ENCODE measurements around the gene ATN1.
A peak's percentile ranks its signal among the peaks of the same experiment; 100 is the strongest.

ATN1 gene

DNA sequence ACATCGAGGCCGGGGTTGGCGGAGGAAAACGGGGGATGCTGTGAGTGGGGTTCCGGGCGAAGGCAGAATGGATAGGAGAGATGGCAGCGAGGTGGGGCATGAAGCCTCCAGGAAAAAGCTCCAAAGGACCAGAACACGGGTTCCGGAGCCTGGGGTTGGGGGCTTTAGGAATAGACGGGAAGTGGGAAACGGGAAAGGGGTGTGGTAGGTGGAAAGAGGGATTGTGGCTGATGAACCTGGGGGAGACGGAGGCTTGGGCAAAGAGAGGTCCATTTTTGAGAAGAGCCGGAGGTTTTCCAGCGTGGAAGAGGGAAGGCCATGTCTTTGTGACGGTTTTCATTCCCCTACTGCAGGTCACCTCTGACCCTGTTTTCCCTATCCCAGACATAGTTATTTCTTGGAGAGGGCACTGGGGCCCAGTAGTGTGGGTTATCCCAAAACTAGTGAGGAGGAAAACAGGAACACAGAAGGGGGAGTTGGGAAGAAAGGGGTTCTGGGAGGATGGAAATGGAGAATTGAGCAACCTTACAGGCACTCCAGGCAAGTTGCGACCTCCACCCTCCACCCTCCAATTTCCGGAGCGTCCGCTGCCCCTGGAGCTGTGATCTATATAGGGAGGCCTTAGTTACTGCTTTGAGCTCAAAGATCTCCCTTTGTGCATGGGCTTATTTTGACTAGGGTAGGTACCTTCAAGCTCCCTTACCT is 1.1 kb downstream of the ATN1 start:
- peak in 1 of 2 experiments; percentile 40 for DNase-seq

DNA sequence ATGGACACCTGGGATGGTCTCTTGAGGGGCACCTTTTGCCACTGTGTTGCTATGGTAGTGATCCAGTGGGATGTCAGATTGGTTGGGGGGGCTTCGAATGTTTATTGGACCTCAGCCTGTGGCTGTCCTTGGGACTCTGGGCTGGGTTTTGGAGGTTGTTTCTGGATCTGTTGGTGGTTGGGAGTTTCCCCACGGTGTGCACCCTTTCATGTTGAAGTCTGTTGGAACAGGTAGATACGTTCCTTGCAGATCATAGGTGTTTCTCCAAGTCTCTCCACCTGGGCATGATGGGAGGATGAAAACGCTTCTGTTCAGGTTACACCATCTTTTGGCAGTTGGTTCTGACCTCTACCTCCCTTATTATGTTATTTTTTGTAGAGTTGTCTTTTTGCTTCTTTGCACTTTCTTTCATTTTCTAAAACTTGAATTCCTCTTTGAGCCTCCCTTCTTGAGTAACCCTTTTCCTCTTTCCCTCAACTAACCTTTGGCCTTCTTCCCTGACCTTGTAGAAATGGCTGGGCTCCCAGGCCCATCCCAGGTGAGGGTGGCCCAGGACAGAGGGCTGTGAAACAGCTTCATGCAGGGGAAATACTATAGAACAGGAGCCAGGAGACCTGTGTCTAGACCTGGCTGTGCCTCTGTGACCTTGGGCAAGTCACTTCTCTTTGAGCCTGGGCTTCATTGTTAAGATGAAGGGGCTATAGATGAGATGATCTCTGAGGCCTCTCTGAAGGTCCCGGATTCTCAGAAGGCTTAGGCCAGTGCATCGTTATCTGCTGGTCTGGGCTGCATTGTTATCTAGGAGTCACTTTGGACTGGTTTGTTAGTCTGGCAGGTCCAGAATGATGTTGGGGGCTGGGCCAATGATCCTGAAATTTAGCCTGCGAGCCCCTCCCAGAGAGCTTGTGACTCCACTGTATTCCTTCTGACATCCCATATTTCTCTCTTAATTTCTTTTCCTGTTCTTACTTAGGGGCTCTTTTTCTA is 2.0 kb downstream of the ATN1 start:
- no peak for DNase-seq

DNA sequence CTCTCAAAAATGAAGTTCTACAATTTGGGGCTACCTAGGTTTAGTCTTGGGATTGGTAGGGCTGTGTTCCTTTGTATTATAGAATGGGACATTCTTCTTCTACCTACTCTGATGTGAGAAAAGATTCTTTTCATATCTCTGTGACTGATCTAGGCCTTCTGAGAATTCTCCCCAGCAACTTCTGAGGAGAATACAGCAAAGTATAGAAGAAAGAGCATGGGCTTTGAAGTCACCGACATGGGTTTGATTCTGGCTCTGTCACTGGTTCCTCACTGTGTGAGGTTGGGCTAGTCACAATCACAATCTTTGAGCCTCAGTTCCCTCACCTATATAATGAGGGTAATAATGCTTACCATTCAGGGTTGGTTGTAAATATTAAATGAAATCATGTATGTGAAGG is 5.0 kb downstream of the ATN1 start:
- no peak for DNase-seq

DNA sequence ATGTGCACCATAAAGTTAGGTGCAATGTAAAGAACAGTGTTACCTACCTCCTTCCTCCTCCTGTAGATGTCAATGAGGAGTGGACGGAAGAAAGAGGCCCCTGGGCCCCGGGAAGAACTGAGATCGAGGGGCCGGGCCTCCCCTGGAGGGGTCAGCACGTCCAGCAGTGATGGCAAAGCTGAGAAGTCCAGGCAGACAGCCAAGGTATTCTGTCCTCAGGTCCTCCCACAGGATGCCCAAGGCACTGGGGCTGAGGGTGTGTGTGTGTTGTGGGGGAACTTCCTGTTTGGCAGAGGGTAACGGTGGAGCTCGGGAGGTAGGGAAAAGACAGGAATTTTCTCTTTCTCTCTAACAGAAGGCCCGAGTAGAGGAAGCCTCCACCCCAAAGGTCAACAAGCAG is 6.4 kb downstream of the ATN1 start:
- no peak for DNase-seq

DNA sequence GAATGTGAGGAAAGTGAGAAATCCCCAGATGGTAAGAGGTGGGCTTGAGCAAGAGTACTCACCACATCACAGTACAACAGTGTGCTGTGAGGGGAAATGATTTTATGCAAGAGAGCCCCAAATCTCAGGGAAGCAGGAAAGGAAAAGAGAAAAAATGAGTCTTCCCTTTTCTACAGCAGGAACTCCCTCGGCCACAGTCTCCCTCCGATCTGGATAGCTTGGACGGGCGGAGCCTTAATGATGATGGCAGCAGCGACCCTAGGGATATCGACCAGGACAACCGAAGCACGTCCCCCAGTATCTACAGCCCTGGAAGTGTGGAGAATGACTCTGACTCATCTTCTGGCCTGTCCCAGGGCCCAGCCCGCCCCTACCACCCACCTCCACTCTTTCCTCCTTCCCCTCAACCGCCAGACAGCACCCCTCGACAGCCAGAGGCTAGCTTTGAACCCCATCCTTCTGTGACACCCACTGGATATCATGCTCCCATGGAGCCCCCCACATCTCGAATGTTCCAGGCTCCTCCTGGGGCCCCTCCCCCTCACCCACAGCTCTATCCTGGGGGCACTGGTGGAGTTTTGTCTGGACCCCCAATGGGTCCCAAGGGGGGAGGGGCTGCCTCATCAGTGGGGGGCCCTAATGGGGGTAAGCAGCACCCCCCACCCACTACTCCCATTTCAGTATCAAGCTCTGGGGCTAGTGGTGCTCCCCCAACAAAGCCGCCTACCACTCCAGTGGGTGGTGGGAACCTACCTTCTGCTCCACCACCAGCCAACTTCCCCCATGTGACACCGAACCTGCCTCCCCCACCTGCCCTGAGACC is 7.8 kb downstream of the ATN1 start:
- DNase-seq = no peak

DNA sequence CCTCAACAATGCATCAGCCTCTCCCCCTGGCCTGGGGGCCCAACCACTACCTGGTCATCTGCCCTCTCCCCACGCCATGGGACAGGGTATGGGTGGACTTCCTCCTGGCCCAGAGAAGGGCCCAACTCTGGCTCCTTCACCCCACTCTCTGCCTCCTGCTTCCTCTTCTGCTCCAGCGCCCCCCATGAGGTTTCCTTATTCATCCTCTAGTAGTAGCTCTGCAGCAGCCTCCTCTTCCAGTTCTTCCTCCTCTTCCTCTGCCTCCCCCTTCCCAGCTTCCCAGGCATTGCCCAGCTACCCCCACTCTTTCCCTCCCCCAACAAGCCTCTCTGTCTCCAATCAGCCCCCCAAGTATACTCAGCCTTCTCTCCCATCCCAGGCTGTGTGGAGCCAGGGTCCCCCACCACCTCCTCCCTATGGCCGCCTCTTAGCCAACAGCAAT is 8.5 kb downstream of the ATN1 start:
- DNase-seq = no peak

DNA sequence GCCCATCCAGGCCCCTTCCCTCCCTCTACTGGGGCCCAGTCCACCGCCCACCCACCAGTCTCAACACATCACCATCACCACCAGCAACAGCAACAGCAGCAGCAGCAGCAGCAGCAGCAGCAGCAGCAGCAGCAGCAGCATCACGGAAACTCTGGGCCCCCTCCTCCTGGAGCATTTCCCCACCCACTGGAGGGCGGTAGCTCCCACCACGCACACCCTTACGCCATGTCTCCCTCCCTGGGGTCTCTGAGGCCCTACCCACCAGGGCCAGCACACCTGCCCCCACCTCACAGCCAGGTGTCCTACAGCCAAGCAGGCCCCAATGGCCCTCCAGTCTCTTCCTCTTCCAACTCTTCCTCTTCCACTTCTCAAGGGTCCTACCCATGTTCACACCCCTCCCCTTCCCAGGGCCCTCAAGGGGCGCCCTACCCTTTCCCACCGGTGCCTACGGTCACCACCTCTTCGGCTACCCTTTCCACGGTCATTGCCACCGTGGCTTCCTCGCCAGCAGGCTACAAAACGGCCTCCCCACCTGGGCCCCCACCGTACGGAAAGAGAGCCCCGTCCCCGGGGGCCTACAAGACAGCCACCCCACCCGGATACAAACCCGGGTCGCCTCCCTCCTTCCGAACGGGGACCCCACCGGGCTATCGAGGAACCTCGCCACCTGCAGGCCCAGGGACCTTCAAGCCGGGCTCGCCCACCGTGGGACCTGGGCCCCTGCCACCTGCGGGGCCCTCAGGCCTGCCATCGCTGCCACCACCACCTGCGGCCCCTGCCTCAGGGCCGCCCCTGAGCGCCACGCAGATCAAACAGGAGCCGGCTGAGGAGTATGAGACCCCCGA is 9.1 kb downstream of the ATN1 start:
- peak; percentile 66 to 78 for DNase-seq

DNA sequence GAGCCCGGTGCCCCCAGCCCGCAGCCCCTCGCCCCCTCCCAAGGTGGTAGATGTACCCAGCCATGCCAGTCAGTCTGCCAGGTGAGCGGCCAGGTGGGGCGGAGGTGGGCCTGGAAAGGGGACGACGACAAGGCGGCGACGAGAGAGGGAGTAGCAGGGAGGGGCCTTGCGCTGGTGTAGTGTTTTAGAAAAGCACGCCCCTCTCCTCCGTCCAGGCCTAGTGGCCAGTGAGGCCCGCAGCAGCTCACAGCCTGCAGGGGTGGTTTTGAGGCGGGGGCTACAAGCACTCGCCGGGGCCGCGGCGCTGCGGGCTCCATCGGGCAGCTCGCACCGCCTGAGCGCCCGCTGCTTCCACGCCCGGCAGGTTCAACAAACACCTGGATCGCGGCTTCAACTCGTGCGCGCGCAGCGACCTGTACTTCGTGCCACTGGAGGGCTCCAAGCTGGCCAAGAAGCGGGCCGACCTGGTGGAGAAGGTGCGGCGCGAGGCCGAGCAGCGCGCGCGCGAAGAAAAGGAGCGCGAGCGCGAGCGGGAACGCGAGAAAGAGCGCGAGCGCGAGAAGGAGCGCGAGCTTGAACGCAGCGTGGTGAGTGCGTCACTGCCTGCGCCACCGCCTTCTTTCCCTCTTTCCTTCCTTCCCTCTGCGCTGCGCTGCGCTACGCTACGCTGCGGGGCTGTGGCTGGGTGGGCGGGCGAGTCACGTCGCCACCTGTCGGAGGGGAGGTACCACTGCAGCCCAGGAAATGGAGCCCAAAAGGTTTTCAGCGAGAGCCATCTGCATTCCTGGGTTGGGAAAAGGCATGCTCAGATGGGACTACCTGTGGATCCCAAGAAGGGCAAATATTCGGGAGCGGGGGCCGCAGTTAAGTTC is 10.0 kb downstream of the ATN1 start:
- peak; percentile 93 to 94 for DNase-seq

DNA sequence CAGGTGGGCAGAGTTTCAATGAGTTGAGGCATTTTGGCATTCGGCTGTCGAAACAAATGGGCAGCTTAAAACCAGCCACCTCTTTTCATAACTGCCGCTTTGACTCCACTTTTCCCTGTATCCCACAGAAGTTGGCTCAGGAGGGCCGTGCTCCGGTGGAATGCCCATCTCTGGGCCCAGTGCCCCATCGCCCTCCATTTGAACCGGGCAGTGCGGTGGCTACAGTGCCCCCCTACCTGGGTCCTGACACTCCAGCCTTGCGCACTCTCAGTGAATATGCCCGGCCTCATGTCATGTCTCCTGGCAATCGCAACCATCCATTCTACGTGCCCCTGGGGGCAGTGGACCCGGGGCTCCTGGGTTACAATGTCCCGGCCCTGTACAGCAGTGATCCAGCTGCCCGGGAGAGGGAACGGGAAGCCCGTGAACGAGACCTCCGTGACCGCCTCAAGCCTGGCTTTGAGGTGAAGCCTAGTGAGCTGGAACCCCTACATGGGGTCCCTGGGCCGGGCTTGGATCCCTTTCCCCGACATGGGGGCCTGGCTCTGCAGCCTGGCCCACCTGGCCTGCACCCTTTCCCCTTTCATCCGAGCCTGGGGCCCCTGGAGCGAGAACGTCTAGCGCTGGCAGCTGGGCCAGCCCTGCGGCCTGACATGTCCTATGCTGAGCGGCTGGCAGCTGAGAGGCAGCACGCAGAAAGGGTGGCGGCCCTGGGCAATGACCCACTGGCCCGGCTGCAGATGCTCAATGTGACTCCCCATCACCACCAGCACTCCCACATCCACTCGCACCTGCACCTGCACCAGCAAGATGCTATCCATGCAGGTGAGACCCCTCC is 10.8 kb downstream of the ATN1 start:
- DNase-seq = no peak

DNA sequence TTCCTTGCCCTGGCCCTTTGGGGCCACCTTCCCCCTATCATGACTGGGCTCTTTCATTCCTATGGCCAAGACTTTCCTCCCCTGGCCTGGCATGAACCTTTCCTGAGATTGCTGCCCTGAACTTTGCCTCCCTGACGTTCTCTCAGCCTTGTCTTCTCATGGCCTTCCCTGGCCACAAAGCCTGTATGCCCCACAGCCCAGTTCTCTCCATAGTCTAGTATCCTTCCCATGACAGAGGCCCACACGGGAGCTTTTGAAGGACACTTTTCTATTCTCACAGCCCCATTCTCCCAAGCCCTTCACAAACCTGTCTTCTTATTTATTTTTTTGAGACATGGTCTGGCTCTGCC is 11.4 kb downstream of the ATN1 start:
- DNase-seq = no peak

DNA sequence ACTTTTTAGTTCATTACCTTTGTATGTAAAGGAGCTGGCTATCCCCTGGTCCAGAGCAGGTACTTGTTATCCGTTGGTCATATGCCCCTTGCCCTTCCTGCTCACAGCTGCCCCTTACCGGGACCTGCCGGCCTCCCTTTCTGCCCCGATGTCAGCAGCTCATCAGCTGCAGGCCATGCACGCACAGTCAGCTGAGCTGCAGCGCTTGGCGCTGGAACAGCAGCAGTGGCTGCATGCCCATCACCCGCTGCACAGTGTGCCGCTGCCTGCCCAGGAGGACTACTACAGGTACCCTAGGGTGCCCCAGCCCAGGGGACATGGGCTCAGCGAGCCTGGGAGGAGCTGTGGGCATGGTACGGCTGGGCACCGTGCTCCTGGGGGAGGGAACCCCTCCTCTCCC is 13.5 kb downstream of the ATN1 start:
- DNase-seq = no peak

DNA sequence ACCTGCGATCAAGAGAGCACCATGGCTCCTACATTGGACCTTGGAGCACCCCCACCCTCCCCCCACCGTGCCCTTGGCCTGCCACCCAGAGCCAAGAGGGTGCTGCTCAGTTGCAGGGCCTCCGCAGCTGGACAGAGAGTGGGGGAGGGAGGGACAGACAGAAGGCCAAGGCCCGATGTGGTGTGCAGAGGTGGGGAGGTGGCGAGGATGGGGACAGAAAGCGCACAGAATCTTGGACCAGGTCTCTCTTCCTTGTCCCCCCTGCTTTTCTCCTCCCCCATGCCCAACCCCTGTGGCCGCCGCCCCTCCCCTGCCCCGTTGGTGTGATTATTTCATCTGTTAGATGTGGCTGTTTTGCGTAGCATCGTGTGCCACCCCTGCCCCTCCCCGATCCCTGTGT is 14.0 kb downstream of the ATN1 start:
- no peak for DNase-seq

DNA sequence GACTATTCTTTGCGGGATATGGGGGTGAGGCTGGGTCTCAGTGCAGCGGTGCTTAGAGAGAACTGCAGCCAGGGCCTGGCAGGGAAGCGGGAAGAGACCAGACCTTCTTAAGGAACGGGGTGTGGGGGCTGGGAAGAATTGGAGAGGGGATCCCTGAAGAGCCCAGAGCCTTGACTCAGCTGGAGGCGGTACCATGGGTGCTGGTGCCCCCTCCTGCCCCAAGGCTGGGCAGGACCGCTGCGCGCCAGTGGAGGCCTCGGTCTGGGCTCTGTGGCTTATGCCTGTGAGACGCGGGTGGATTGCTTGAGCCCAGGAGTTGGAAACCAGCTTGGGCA is 14.5 kb downstream of the ATN1 start:
- DNase-seq = no peak

DNA sequence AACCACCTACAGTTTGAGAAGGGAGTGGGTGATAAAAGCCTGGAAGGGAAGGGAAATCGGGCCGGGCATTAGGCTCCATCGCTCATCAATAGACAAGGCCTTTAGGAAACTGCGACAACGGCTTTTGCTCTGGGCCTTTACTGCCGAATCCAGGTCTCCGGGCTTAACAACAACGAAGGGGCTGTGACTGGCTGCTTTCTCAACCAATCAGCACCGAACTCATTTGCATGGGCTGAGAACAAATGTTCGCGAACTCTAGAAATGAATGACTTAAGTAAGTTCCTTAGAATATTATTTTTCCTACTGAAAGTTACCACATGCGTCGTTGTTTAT is 15.6 kb downstream of the ATN1 start:
- DNase-seq = peak; percentile 74 to 82

DNA sequence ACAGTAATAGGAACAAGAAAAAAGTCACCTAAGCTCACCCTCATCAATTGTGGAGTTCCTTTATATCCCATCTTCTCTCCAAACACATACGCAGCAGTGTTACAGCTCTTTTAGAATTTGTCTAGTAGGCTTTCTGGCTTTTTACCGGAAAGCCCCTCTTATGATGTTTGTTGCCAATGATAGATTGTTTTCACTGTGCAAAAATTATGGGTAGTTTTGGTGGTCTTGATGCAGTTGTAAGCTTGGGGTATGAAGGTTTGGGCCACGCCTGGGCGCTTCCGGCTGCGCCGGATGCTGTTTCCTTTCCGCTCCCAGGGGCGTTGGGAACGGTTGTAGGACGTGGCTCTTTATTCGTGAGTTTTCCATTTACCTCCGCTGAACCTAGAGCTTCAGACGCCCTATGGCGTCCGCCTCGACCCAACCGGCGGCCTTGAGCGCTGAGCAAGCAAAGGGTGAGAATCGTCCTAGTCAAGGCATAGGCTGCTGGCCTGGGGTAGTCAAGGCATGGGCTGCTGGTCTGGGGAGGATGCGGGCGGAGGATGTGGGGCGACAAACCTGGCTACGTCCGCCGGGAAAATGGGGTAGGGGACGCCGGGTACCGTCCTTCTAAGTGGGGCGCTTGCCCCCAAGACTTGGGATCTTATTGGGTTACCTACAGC is 16.1 kb downstream of the ATN1 start, which contains the start of the genes C12orf57 and RNU7-1:
Gene C12orf57, plus strand, starts transcription at position 301 of the 659 bp plus-strand sequence. Its CDS starts 100 bp downstream, at position 401.
Gene RNU7-1, plus strand, starts transcription at position 95 of the 659 bp plus-strand sequence.
- DNase-seq = peak; percentile 89 to 90

DNA sequence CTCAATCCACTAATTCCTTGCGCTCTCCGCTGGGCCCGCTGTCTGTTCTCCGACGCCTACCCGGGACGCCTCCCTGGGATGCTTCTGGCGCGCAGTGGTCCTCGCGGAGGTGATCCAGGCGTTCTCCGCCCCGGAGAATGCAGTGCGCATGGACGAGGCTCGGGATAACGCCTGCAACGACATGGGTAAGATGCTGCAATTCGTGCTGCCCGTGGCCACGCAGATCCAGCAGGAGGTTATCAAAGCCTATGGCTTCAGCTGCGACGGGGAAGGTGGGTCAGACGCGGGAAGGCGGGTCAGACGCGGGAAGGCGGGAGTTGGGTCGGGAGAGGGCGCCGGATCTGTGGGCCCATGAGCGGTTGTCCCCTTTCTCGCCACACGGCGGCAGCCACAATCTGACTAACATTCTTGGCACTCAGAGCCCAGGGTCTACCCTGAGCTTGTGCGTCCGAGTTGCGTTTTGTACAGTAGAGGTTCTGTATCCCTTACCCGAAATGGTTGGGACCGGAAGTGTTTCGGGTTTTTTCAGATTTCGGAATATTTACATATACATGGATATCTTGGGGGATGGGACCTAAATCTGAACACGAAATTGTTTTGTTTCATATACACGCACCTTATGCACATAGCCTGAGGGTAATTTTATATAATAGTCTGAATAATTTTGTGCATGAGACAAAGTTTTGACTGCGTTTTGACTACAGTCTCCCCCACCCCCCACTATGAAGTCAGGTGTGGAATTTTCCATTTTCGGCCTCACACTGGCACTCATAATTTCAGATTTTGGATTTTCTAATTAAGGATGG is 16.8 kb downstream of the ATN1 start:
- DNase-seq = peak; percentile 92 to 94

DNA sequence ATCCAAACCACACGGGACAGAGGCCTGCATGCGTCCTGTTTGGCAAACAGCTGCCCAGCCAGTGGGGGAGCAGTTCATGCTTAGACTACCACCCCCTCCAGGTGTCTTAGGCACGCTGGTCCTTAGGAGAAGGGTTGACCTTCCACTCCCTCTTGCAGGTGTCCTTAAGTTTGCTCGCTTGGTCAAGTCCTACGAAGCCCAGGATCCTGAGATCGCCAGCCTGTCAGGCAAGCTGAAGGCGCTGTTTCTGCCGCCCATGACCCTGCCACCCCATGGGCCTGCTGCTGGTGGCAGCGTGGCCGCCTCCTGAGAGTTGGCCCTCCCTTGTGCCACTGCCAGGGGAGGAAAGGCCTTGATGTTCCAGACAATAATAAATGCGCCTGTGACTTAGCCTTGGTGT is 17.9 kb downstream of the ATN1 start:
- DNase-seq = peak in 1 of 2 experiments; percentile 48

DNA sequence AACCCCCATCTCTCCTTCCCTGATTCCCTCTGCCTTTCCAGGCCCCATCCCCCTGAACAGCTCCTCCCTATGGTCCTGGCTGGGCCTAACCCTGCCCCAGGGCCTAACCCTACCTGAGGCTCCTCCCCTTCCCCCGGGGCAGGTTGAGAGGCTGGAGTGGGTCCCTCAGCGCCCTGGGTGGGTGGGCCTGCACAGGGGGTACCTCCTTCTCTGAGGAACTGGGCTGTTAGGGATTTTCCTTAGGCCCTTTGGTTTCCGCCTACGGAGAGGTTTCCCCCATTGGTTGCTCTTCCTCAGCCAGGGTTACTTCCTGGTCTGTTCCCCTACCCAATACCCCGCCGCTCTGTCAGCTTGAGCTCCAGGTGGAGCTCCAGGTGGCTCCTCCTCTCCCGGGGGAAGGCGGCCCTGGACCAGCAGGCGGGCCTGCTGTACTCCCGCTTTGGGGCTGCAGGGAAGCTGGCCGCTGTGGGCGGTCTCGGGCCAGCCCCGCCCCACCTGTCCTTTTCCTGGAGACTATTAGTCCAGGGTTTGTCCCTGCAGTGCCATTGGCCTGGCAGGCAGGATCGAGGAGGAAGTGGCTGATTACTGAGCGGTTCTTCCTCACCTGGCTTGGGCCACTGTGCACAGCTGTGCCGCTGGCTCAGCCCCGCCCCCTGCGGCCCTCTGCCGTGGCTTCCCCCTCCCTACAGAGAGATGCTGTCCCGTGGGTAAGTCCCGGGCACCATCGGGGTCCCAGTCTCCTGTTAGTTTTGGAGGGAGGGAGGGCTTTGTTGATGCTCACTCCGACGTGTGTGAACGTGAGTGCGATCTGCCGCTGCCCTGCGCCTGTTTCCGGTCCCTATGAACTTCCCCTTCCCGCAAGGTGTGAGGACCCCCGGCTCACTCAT is 18.5 kb downstream of the ATN1 start:
- peak; percentile 72 to 80 for DNase-seq
